ENCODE results near the gene PIEZO2.

DNA sequence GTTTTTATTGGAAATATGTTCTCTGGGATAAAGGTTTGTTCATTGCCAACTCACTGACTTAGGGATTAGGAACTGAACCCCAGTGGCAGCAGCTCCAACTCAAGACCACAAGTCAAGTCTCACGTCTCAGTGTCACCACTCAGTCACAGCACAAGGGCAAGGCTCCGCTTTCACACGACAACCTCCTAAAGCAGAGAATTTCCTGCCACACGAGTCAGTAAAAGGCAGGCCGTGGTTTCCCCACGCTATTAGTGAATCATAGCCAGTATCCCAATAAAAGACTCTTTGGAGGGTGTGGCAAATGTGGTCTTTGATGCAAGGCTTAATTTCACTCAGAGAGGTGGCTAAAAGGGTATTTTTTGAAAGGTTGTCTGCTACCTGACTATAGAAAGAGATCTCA is 57.6 kb downstream of the PIEZO2 start:
- TF ChIP-seq, protein P1, sequence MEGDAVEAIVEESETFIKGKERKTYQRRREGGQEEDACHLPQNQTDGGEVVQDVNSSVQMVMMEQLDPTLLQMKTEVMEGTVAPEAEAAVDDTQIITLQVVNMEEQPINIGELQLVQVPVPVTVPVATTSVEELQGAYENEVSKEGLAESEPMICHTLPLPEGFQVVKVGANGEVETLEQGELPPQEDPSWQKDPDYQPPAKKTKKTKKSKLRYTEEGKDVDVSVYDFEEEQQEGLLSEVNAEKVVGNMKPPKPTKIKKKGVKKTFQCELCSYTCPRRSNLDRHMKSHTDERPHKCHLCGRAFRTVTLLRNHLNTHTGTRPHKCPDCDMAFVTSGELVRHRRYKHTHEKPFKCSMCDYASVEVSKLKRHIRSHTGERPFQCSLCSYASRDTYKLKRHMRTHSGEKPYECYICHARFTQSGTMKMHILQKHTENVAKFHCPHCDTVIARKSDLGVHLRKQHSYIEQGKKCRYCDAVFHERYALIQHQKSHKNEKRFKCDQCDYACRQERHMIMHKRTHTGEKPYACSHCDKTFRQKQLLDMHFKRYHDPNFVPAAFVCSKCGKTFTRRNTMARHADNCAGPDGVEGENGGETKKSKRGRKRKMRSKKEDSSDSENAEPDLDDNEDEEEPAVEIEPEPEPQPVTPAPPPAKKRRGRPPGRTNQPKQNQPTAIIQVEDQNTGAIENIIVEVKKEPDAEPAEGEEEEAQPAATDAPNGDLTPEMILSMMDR (IDR thresholded peaks at IDR 0.05 in 4 of 5, conservative IDR thresholded peaks at IDR 0.05 in 1 of 5): no peak
- TF ChIP-seq POLR2A (IDR thresholded peaks at IDR 0.05): no peak
